Sigmoid colon (tissue), 4 donors: ENCODE measurements around the gene STBD1.

ENCODE experiments used
- EP300 ChIP-seq, 4 donors: sonication (generic); formaldehyde crosslinking; IDR thresholded peaks; one replicate each; pipeline ENCODE4 v1.6.1; 2017; ENCODE audit warnings: antibody characterized with exemption in 4 of 4
- POLR2A ChIP-seq, 2 donors: fragments of 450-650 bp; IDR thresholded peaks; one replicate each; pipeline ENCODE4 v1.6.1; 2016; ENCODE audit warnings: antibody characterized with exemption in 2 of 2, mild to moderate bottlenecking in 2 of 2, moderate library complexity in 2 of 2
- POLR2AphosphoS5 ChIP-seq, 4 donors: sonication (generic); formaldehyde crosslinking; IDR thresholded peaks; one replicate each; pipeline ENCODE4 v1.6.1; 2017; ENCODE audit warnings: antibody characterized with exemption in 4 of 4
- TF ChIP-seq, protein P1 (sequence below), 4 experiments: fragments of 450-650 bp in 3 of 4; fragments of 200-600 bp in 1 of 4; IDR thresholded peaks; one replicate each; pipeline ENCODE4 v1.5.1; 2016 to 2019; ENCODE audit warnings: antibody characterized with exemption in 4 of 4, mild to moderate bottlenecking in 3 of 4, moderate library complexity in 2 of 4

DNA sequence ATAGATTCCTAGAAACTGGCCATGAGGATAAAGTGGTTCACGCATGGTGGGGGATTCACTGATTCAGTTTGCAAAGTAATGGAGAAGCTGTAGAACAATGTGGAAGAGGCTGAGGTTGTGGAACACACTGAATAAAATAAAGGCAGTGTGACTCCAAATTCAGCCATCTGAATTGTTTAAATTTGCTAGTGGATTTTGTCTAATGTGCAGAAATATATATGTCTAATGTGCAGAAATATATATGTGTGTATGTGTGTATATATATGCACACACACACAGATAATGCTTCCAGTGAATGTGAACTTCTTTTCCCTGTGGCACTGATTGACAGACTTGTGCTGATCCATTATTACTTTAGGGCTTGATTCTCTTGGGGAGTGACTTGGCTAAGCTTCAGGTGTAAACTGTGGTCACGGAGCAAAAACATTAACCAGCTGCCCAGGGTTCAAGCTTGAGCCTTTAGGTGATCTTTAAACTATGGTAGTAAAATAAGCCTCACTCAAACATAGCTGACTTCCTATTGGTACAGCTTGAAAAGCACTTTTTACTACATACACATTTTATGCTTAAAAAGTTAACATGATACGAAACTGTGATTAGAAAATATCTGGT, 3.5 kb downstream of the STBD1 start:
- TF ChIP-seq, protein P1, sequence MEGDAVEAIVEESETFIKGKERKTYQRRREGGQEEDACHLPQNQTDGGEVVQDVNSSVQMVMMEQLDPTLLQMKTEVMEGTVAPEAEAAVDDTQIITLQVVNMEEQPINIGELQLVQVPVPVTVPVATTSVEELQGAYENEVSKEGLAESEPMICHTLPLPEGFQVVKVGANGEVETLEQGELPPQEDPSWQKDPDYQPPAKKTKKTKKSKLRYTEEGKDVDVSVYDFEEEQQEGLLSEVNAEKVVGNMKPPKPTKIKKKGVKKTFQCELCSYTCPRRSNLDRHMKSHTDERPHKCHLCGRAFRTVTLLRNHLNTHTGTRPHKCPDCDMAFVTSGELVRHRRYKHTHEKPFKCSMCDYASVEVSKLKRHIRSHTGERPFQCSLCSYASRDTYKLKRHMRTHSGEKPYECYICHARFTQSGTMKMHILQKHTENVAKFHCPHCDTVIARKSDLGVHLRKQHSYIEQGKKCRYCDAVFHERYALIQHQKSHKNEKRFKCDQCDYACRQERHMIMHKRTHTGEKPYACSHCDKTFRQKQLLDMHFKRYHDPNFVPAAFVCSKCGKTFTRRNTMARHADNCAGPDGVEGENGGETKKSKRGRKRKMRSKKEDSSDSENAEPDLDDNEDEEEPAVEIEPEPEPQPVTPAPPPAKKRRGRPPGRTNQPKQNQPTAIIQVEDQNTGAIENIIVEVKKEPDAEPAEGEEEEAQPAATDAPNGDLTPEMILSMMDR (IDR thresholded peaks at IDR 0.05) = no peak
- TF ChIP-seq POLR2A (IDR thresholded peaks at IDR 0.05) (no peak), POLR2AphosphoS5 (IDR thresholded peaks at IDR 0.05) (no peak), EP300 (IDR thresholded peaks at IDR 0.05) (no peak)
